ENCODE results near the gene SNAPC5.

The SNAPC5 gene

DNA sequence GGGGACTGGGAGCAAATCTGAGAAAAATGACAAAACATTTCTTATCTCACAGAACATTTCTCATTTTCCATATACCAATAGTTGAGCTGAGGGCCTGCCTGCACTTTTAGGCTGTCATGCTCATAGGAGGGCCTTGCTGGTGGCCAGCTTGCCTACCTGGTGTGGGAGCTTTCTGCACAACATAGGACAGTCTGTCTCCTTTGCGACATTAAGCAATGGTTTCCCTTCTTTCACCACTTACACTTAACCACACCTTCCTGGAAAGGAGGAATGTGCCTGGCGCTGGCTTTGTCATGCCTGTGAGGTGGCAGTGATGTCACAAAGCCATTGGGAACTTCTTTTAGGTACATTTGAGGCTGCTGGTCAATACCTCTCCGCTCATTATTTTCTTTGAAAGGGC, 5.7 kb downstream of the SNAPC5 start:
- peaks cover 8% of the 10 kb centered on the region for H3K4me1 ChIP-seq (ENCODE audit: control insufficient read depth, insufficient read depth, low read length)
- no peak overlapping the region for H3K27ac ChIP-seq (ENCODE audit: low read length)
- H3K27me3 ChIP-seq (ENCODE audit: control insufficient read depth in 1 of 2, insufficient read depth in 2 of 2, low read length in 2 of 2): no peaks in the 10 kb centered on the region
- H3K36me3 ChIP-seq (ENCODE audit: control insufficient read depth in 2 of 2, insufficient read depth in 2 of 2, low read length in 2 of 2): peaks cover 42 to 53% of the 10 kb centered on the region in 2 donors
- H3K4me3 ChIP-seq (ENCODE audit: low read length in 2 of 2): no peak overlapping the region
- no peak overlapping the region for H3K9ac ChIP-seq (ENCODE audit: low read length in 2 of 2)
- no peaks in the 10 kb centered on the region for H3K9me3 ChIP-seq (ENCODE audit: control insufficient read depth in 2 of 2, low read length in 2 of 2)

DNA sequence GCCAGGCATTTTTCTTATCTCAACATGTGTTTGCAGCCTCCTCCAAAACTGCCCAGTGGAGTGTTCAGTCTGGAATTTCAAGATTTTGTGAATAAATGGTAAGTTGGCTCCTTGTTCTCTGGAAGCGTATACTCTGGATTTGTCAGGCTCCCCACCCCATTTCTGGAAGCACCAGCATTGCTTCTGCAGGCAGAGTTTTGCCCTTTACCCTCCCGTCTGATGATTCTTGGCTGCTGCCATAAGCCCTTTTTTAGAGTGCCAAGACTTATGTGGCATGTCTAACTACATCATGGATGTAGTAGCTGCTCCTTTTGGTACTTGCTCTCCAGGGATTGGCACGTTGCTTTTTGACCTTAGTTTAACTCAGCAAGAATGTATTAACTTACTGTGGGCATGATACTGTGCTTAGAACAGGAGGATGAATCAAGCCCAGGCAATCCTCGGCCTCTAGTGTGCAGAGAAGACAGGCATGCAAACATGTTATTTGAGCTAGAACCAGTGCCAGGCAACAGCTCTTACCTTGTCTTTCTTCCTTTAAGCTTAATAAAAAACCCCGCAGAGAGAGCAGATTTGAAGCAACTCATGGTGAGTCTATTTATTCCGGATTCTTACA, 8.3 kb downstream of the SNAPC5 start:
- H3K27me3 ChIP-seq (ENCODE audit: control insufficient read depth in 1 of 2, insufficient read depth in 2 of 2, low read length in 2 of 2): no peaks in the 10 kb centered on the region
- no peak overlapping the region for H3K4me3 ChIP-seq (ENCODE audit: low read length in 2 of 2)
- peaks cover 40 to 50% of the 10 kb centered on the region in 2 donors for H3K36me3 ChIP-seq (ENCODE audit: control insufficient read depth in 2 of 2, insufficient read depth in 2 of 2, low read length in 2 of 2)
- no peaks in the 10 kb centered on the region for H3K9me3 ChIP-seq (ENCODE audit: control insufficient read depth in 2 of 2, low read length in 2 of 2)
- no peak overlapping the region for H3K27ac ChIP-seq (ENCODE audit: low read length)
- peaks cover 2% of the 10 kb centered on the region for H3K4me1 ChIP-seq (ENCODE audit: control insufficient read depth, insufficient read depth, low read length)
- H3K9ac ChIP-seq (ENCODE audit: low read length in 2 of 2): no peak overlapping the region

DNA sequence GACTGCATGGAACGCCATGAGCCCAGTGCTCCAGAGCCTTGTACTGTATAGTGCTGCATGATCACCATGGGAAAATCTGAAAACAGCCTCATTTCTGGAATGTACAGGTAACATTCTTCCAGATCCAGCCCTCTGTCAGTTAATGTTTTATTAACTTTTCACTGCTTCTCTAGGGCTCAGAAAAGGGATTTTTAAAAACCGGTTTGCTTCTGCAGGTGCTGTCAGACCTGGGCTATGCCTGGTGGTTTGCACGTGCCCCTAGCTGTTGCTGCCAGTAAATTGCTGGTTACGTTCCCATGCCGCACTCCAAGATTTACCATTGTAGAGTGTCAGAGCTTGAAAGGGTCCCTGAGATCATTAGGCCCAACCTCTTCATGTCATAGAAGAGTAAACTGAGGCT, 9.0 kb downstream of the SNAPC5 start:
- peaks cover 33 to 46% of the 10 kb centered on the region in 2 donors for H3K36me3 ChIP-seq (ENCODE audit: control insufficient read depth in 2 of 2, insufficient read depth in 2 of 2, low read length in 2 of 2)
- H3K4me3 ChIP-seq (ENCODE audit: low read length in 2 of 2): no peak overlapping the region
- no peaks in the 10 kb centered on the region for H3K27me3 ChIP-seq (ENCODE audit: control insufficient read depth in 1 of 2, insufficient read depth in 2 of 2, low read length in 2 of 2)
- H3K4me1 ChIP-seq (ENCODE audit: control insufficient read depth, insufficient read depth, low read length): peaks cover 2% of the 10 kb centered on the region
- no peaks in the 10 kb centered on the region for H3K9me3 ChIP-seq (ENCODE audit: control insufficient read depth in 2 of 2, low read length in 2 of 2)
- no peak overlapping the region for H3K9ac ChIP-seq (ENCODE audit: low read length in 2 of 2)
- no peak overlapping the region for H3K27ac ChIP-seq (ENCODE audit: low read length)

DNA sequence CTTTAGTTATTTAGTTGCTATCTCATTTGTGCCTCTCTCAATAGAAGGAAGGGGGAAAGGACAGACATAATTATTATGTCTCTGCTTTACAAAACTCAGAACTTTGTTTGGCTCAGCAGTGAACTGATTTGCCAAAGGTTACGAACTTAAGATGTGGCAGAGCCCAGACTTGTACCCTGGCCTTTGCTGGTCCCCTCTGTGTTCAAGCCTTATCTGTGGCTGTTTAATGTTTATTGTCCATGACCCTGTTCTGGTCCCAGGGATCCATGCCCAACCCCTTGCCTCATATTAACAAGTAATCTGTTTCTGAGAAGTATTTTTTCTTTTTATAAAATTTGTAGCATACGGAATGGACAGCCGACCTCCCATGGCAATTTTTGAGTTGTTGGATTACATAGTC, 10.7 kb downstream of the SNAPC5 start:
- Histone ChIP-seq H3K4me1 (ENCODE audit: control insufficient read depth, insufficient read depth, low read length) (peaks cover 2% of the 10 kb centered on the region), H3K9me3 (ENCODE audit: control insufficient read depth in 2 of 2, low read length in 2 of 2) (no peaks in the 10 kb centered on the region), H3K36me3 (ENCODE audit: control insufficient read depth in 2 of 2, insufficient read depth in 2 of 2, low read length in 2 of 2) (peaks cover 38 to 48% of the 10 kb centered on the region in 2 donors), H3K4me3 (ENCODE audit: low read length in 2 of 2) (no peak overlapping the region), H3K27me3 (ENCODE audit: control insufficient read depth in 1 of 2, insufficient read depth in 2 of 2, low read length in 2 of 2) (no peaks in the 10 kb centered on the region), H3K9ac (ENCODE audit: low read length in 2 of 2) (no peak overlapping the region), H3K27ac (ENCODE audit: low read length) (no peak overlapping the region)

DNA sequence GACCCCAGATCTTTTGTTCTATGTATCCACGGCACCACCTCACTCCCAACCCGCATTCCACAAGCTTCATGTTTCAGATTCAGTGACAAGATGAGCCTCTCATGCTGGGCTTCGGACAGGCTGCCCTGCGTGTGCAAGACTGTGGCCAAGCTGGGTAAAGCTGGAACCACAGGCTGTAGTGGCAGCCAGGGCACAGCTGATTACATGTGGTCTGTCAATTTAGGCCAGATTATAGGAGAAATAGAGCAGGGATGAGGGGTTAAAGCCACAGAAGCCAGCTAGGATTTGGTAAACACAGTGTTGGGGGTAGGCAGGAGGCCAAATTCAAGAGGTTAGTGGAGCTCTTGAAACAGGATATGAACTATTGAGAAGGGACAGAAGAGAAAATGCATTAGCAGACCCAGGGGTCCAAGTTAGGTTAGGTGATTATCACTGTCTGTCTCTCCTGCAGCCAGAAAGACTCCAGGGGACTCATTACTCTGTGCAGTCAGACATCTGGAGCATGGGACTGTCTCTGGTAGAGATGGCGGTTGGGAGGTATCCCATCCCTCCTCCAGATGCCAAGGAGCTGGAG, 12.9 kb downstream of the SNAPC5 start:
- H3K4me3 ChIP-seq (ENCODE audit: low read length in 2 of 2): no peak overlapping the region
- H3K36me3 ChIP-seq (ENCODE audit: control insufficient read depth in 2 of 2, insufficient read depth in 2 of 2, low read length in 2 of 2): peaks cover 31 to 42% of the 10 kb centered on the region in 2 donors
- peaks cover 2% of the 10 kb centered on the region for H3K4me1 ChIP-seq (ENCODE audit: control insufficient read depth, insufficient read depth, low read length)
- H3K27me3 ChIP-seq (ENCODE audit: control insufficient read depth in 1 of 2, insufficient read depth in 2 of 2, low read length in 2 of 2): no peaks in the 10 kb centered on the region
- H3K9me3 ChIP-seq (ENCODE audit: control insufficient read depth in 2 of 2, low read length in 2 of 2): no peaks in the 10 kb centered on the region
- H3K9ac ChIP-seq (ENCODE audit: low read length in 2 of 2): no peak overlapping the region
- no peak overlapping the region for H3K27ac ChIP-seq (ENCODE audit: low read length)

DNA sequence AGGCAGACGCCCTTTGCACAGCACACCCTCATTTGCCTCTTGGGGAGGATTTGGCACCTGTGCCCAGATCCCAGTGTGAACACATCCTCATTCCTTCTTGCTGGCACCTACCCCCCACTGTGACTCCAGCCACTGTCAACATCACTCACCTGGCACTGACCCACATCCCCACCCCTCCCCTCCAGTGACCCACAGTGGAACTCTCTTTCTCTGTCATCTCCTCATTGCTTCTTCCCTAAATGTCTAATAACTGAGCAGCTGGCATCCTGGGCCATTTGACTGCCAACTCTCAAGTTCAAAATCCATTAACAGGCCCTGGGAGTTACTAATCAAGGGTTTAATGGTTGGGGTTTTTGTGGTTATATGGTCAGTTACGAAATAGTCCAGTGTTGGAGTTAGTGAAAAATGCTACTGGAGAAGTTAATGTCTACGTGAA, 14.4 kb downstream of the SNAPC5 start:
- no peak overlapping the region for H3K9ac ChIP-seq (ENCODE audit: low read length in 2 of 2)
- no peak overlapping the region for H3K4me3 ChIP-seq (ENCODE audit: low read length in 2 of 2)
- no peak overlapping the region for H3K27ac ChIP-seq (ENCODE audit: low read length)
- peaks cover 23 to 31% of the 10 kb centered on the region in 2 donors for H3K36me3 ChIP-seq (ENCODE audit: control insufficient read depth in 2 of 2, insufficient read depth in 2 of 2, low read length in 2 of 2)
- no peaks in the 10 kb centered on the region for H3K9me3 ChIP-seq (ENCODE audit: control insufficient read depth in 2 of 2, low read length in 2 of 2)
- no peaks in the 10 kb centered on the region for H3K4me1 ChIP-seq (ENCODE audit: control insufficient read depth, insufficient read depth, low read length)
- no peaks in the 10 kb centered on the region for H3K27me3 ChIP-seq (ENCODE audit: control insufficient read depth in 1 of 2, insufficient read depth in 2 of 2, low read length in 2 of 2)

DNA sequence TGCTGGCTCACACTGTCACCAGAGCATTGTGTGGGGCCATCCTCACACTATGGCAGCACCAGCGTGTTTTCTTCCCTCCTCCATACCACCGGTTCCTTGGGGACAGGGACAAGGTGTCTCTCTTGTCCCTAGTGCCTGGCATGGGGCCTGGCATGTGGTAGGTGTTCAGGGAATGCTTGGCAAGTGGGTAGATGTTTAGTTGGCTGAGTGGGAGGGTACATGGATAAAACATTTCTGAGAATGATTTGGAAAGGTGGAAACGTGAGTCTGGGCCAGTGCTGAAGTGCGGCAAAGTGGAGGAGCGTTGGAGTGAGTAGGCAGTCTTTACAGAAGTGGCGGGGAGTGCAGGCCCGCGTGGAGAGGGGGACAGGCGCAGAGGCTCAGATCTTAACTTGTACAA, 15.0 kb downstream of the SNAPC5 start:
- Histone ChIP-seq H3K9ac (ENCODE audit: low read length in 2 of 2) (no peak overlapping the region), H3K4me3 (ENCODE audit: low read length in 2 of 2) (no peak overlapping the region), H3K36me3 (ENCODE audit: control insufficient read depth in 2 of 2, insufficient read depth in 2 of 2, low read length in 2 of 2) (peaks cover 18 to 26% of the 10 kb centered on the region in 2 donors), H3K27me3 (ENCODE audit: control insufficient read depth in 1 of 2, insufficient read depth in 2 of 2, low read length in 2 of 2) (no peaks in the 10 kb centered on the region), H3K4me1 (ENCODE audit: control insufficient read depth, insufficient read depth, low read length) (no peaks in the 10 kb centered on the region), H3K9me3 (ENCODE audit: control insufficient read depth in 2 of 2, low read length in 2 of 2) (no peaks in the 10 kb centered on the region), H3K27ac (ENCODE audit: low read length) (no peak overlapping the region)

DNA sequence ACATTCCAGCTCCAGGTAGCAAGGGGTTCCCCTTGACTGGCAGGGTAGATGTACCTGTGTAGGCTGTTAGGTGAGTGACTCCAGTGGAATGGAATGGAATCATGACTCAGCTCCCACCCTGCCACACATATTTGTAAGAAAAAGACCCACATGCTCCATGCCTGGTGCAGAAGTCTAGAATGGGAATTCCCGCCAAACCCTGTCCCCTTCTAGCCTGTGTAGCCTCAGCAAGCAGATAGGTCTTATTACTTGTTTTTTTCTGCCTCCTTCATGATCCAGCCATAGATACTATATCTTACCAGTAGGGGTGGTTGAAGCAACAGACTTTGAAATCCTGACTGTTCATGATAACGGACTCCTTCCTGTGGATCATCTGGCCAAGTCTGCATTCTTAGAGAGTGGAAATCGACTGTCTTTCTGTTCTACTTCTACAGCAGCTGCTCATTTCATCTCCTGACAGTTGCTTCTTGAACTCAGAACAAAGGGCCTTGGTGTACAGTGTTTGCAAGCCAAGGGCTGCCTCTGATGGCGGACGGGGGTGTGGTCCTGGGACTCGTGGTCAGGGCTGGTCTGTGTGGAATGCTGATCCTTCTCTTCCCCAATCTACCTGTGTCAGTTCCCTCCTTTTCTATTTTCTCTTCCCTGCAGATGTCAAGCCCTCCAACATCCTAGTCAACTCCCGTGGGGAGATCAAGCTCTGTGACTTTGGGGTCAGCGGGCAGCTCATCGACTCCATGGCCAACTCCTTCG, 16.3 kb downstream of the SNAPC5 start:
- peaks cover 13 to 20% of the 10 kb centered on the region in 2 donors for H3K36me3 ChIP-seq (ENCODE audit: control insufficient read depth in 2 of 2, insufficient read depth in 2 of 2, low read length in 2 of 2)
- no peak overlapping the region for H3K27ac ChIP-seq (ENCODE audit: low read length)
- no peaks in the 10 kb centered on the region for H3K9me3 ChIP-seq (ENCODE audit: control insufficient read depth in 2 of 2, low read length in 2 of 2)
- H3K9ac ChIP-seq (ENCODE audit: low read length in 2 of 2): no peak overlapping the region
- H3K27me3 ChIP-seq (ENCODE audit: control insufficient read depth in 1 of 2, insufficient read depth in 2 of 2, low read length in 2 of 2): no peaks in the 10 kb centered on the region
- H3K4me1 ChIP-seq (ENCODE audit: control insufficient read depth, insufficient read depth, low read length): no peaks in the 10 kb centered on the region
- H3K4me3 ChIP-seq (ENCODE audit: low read length in 2 of 2): no peak overlapping the region

DNA sequence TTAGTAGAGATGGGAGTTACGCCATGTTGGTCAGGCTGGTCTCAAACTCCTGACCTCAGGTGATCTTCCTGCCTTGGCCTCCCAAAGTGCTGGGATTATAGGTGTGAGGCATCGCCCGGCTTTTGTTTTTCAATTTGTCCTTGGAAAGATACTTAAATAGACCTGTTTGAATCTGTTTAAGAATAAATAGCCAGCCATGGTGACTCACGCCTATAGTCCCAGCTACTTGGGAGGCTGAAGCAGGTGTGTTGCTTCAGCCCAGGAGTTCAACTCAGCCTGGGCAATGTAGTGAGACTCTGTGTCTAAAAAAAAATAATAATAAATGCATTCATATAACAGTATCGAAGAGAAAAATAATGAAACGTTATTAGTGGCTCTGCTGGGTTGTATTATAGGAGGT, 17.3 kb downstream of the SNAPC5 start:
- no peak overlapping the region for H3K9ac ChIP-seq (ENCODE audit: low read length in 2 of 2)
- H3K9me3 ChIP-seq (ENCODE audit: control insufficient read depth in 2 of 2, low read length in 2 of 2): no peaks in the 10 kb centered on the region
- H3K36me3 ChIP-seq (ENCODE audit: control insufficient read depth in 2 of 2, insufficient read depth in 2 of 2, low read length in 2 of 2): peaks cover 11 to 21% of the 10 kb centered on the region in 2 donors
- H3K4me1 ChIP-seq (ENCODE audit: control insufficient read depth, insufficient read depth, low read length): no peaks in the 10 kb centered on the region
- H3K27me3 ChIP-seq (ENCODE audit: control insufficient read depth in 1 of 2, insufficient read depth in 2 of 2, low read length in 2 of 2): no peaks in the 10 kb centered on the region
- H3K4me3 ChIP-seq (ENCODE audit: low read length in 2 of 2): no peak overlapping the region
- H3K27ac ChIP-seq (ENCODE audit: low read length): no peak overlapping the region

DNA sequence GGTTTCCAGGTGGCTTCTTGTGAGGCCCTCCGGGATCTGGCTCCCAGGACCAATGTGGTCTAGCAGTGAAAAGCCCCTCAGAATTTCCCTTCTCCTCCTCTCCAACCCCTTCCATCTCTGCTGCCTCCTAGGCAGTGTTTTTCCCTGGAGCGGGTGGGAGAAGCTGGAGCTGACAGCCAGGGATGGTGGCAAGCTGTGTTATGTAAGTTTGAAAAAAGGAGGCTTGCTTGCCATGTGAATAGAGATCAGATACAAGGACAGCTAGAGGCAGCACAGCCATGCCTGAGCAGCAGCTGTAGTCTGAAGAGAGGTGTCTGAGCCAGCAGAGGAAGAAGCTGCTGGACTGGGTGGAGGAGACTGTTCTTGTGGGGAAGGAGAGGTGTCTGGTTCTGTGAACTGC, 20.6 kb downstream of the SNAPC5 start:
- H3K27ac ChIP-seq (ENCODE audit: low read length): no peak overlapping the region
- no peaks in the 10 kb centered on the region for H3K9me3 ChIP-seq (ENCODE audit: control insufficient read depth in 2 of 2, low read length in 2 of 2)
- no peak overlapping the region for H3K9ac ChIP-seq (ENCODE audit: low read length in 2 of 2)
- no peak overlapping the region for H3K4me3 ChIP-seq (ENCODE audit: low read length in 2 of 2)
- H3K4me1 ChIP-seq (ENCODE audit: control insufficient read depth, insufficient read depth, low read length): peaks cover 7% of the 10 kb centered on the region
- no peaks in the 10 kb centered on the region for H3K27me3 ChIP-seq (ENCODE audit: control insufficient read depth in 1 of 2, insufficient read depth in 2 of 2, low read length in 2 of 2)
- H3K36me3 ChIP-seq (ENCODE audit: control insufficient read depth in 2 of 2, insufficient read depth in 2 of 2, low read length in 2 of 2): peaks cover 7 to 11% of the 10 kb centered on the region in 2 donors

DNA sequence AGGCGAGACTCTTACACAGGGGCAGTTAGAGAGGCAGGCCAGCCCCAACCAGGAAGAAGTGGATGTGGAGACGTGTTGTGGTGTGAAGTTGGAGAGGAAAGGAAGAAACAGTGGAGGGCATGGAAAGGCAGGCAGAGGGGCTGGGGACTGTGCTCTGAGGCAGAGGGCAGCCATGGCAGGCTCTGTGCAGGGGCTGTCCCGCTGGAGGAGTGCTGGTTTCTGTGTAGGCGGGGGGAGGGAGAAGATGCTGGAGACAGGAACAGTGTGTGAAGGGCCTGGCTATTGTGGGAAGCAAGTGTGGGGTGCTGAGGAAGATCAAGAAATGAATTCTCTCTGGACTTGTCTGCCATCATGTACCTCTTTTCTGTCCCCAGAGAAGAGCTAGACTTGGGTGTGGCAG, 21.0 kb downstream of the SNAPC5 start:
- Histone ChIP-seq H3K36me3 (ENCODE audit: control insufficient read depth in 2 of 2, insufficient read depth in 2 of 2, low read length in 2 of 2) (peaks cover 2 to 6% of the 10 kb centered on the region in 2 donors), H3K27me3 (ENCODE audit: control insufficient read depth in 1 of 2, insufficient read depth in 2 of 2, low read length in 2 of 2) (no peaks in the 10 kb centered on the region), H3K9me3 (ENCODE audit: control insufficient read depth in 2 of 2, low read length in 2 of 2) (no peaks in the 10 kb centered on the region), H3K4me1 (ENCODE audit: control insufficient read depth, insufficient read depth, low read length) (peaks cover 8% of the 10 kb centered on the region), H3K4me3 (ENCODE audit: low read length in 2 of 2) (no peak overlapping the region), H3K27ac (ENCODE audit: low read length) (no peak overlapping the region), H3K9ac (ENCODE audit: low read length in 2 of 2) (no peak overlapping the region)
